GM19193 (cell line): Measurements from ENCODE around the gene AMMECR1.

Experiments
- POLR2A ChIP-seq: IDR thresholded peaks from 4 replicates; pipeline ENCODE4 v1.6.1; 2011; ENCODE audit not compliant: insufficient read depth, insufficient read length; ENCODE audit errors: extremely low read depth

The AMMECR1 gene

GRCh38 chrX:110172215-110172614 is 145.7 kb downstream of the AMMECR1 start:
- no peak for TF ChIP-seq POLR2A

- TF ChIP-seq POLR2A: no peak
Measured at GRCh38 chrX:110171442-110171841, 146.4 kb downstream of the AMMECR1 start.

DNA sequence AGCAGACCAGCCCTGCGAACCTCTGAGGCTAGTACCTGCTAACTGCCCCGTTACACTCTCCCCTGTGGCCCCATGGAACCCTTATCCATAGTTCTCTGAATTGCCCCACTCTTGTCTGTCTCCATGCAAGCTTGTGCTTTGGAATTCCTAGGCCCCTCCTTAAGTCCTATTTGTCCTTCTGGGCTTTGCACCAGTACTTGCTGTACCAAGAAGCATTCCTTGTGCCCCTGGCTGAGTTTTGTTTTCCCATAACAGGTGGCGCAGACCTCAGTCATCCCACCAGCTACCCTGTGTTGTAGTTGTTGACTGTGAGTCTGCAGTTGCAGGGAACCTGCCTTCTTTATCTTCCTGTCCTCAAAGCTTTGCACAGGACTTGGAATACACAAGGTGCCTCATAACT is 147.9 kb downstream of the AMMECR1 start:
- TF ChIP-seq POLR2A: no peak

DNA sequence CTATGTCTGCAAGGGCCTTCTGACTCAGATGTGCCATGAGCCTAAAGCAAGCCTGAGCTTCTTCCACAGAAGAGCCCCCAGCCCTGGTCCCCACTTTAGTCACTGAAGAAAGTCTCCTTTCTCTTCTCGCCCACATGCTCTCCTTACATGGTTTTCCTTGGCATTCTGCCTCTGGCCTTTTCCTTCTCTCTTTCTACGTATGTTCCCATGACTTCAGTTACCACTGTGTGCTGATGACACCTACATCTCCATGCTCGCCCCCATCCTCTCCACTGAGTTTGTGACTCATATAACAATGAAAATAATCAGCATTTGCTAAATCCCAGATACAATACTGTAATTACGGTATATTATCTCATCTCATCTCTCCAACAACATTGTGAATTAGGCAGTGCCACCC is 149.3 kb downstream of the AMMECR1 start:
- TF ChIP-seq POLR2A: no peak

DNA sequence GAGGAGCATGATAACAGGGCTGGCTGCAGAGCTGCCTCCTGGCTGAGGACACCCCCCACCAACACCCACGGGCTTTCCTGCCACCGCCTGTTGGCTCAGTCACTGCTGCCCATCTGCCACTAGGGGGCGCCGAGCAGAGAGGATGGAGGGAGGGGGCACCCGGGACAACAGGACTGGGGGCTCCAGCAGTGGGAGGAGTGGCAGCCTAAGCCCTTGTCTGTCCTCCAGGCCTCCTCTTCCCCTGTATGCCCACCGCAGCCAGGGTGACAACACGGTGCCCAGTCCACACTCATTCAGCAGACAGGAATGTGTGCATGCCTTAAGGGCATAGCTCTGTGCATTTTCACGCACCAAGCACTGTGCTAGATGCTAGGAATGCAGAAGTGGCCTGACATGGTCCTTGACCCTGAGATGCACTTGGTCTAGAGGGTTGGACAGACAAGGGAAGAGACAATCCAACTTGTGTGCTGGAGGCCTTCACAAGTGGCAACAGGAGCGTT is 149.9 kb downstream of the AMMECR1 start:
- TF ChIP-seq POLR2A: no peak

- no peak for TF ChIP-seq POLR2A
Measured at GRCh38 chrX:110163488-110163887, 154.4 kb downstream of the AMMECR1 start.

DNA sequence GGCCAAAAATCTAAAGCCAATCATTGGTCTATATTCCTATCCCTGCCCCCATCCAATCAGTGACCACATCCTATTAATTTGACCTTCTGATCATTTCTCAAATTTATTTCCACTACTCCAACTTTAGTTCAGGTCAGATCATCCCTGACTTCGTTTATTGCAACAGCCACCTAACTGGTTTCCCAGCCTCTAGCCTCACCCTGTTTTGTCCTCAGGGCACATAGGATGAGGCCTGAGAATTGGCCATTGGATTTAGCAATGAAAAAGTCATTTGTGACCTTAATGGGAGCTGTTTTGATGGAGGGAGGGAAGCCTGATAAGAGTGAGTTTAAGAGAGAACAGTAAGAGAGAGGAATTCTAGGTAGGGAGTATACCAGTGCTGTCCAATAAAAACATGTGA is 155.0 kb downstream of the AMMECR1 start:
- TF ChIP-seq POLR2A: no peak

DNA sequence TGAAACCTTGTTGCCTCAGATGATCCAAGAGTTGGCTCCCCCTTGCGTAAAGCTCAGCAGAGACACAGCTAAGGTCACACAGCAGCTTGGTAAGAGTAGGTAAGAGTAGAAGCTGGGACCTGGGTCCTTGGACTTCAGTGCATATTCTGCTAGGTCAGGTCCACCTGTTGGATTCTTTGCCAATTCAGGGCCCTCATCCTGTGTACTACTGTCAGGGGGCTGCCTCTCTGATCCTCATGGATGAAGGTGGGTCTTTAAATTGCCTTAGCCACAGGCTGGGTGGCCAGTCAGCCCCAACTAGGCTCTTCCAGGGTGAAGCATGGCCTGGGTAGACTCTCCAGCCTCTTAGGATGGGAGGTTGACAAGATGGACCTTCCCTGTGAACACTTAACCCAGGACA is 155.8 kb downstream of the AMMECR1 start:
- TF ChIP-seq POLR2A: no peak

GRCh38 chrX:110161361-110161686 is 156.6 kb downstream of the AMMECR1 start:
- no peak for TF ChIP-seq POLR2A

DNA sequence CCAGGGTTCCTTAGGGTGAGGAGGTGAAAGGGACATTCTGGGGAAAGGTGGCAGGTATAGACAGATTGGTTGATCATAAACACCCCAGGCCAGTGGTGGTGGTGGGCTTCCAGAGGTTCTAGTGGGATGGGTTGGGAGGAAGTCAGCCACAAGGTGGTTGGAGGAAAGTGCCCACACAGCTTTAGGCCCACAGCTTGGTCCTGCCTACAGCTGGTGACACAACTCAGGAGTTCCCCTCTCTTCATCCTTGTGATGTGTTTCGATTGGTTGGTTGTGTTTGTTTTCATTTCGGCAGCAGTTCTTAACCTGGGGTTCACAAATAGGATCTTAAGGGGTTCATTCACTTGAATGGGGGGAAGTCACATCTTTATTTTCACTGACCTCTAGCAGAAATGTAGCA is 158.0 kb downstream of the AMMECR1 start:
- no peak for TF ChIP-seq POLR2A

DNA sequence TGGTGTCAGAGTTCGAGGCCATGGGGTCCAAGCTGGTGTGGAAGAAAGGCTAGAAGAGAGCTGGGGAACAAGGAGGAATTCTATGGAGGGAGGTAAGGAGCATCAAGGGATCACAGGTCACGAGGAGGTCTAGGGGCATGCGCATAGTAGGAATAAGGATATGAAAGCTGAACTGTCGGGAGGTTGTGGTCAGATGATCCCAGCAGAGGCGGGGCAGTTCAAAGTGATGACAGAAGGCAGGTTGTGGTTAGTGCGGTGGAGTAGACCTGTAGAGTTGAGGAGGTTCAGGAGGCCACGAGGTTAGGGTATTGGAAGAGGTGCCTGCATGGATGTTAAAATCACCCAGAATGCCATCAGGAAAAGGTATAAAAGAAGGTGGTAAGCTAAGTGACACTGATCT is 158.7 kb downstream of the AMMECR1 start:
- no peak for TF ChIP-seq POLR2A

DNA sequence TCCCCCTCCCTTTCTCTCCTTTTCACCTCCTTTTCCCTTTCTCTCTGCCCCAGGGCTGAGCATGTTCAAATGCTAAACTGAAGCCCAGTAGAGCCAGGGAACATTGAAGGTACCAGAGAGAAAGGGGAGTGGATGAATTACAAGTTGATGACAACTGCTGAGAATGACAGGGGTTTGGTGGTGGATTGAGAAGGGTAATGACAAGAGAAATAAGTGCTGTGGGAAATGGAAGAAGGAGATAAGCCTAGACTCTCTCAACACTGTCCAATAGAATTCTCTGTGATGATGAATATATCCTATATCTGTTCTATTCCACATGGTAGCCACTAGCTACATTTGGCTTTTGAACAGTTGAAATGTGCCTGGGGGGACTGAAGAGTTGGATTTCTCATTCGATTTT is 160.4 kb downstream of the AMMECR1 start:
- no peak for TF ChIP-seq POLR2A

DNA sequence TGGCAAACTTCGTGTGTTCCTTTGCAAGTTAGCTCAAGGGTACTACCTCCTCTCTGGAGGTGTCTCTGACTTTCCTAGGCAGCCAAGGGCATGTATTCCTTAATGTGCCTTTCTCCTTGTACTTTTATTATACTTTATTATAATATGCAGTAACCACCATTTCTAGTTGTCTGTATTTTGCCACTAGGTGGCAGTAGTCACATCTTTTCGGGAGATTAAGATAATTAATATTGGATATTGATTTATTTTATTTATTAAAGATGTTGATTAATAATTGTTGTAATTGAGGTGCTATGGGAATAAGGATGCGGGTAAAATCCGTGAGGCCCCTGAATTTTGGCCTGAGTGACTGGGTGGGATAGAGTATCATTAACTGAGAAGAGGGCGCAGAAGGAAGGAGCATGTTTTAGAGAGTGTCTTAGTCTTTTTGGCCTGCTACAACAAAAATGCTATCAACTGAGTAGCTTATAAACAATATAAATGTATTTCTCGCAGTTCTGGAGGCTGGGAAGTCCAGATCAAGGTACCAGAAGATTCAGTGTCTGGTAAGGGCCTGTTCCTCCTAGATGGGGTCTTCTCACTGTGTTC is 161.6 kb downstream of the AMMECR1 start:
- no peak for TF ChIP-seq POLR2A

DNA sequence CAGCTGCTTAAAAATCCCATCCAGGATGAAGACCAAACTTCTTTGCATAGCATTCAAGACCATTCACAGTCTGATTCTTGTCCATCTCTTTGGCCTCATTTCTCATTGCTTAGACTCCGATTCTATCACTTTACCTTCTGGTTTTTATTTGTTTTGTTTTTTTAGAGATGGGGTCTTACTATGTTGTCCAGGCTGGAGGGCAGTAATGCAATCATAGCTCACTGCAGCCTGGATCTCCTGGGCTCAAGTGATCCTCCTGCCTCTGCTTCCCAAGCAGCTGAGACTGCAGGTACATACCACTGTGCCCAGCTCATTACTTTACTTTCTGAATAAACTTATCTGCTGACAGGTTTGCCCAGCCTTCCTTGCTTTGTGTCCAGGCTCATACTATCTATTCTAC is 162.1 kb downstream of the AMMECR1 start:
- no peak for TF ChIP-seq POLR2A

DNA sequence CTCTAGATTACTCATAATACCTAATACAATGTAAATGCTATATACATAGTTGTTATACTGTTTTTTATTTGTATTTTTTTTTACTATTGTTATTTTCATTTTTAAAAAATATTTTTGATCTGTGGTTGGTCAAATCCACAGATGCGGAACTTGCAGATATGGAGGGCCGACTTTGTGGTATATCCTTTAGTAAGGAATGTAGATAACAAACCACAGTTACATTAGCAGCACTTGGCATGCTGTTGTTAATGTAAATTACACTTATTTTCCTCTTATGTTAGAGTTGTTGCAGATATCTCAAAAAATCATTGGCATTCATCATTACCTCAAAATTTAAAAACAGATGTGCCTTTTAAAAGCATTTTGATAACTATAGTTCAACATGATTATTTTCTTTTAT is 164.0 kb downstream of the AMMECR1 start:
- no peak for TF ChIP-seq POLR2A

DNA sequence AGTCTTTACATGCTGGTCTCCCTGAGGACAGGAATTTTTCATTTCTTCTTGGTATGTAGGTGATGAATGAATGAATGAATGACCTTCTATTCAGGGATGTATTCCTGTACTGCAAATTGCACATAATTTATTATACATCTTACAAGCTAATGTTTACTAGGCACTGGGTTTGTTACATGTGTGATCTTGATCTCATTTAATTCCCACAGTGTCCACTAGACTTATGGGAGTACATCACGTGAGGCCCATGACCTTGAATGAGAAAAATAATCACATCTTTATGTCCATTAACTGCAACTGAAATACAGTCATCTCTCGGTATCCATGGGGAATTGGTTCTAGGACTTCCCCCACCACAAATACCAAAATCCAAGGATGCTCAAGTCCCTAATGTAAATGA is 164.6 kb downstream of the AMMECR1 start:
- no peak for TF ChIP-seq POLR2A

- no peak for TF ChIP-seq POLR2A
Measured at GRCh38 chrX:110146521-110146920, 171.4 kb downstream of the AMMECR1 start.
